Left hindlimb (tissue), 1 donor: ENCODE results near the gene NFATC1.

ENCODE experiments used
- DNase-seq: peaks from one replicate; pipeline ENCODE4 v3.0.0-alpha.2; 2018

The NFATC1 gene

DNA sequence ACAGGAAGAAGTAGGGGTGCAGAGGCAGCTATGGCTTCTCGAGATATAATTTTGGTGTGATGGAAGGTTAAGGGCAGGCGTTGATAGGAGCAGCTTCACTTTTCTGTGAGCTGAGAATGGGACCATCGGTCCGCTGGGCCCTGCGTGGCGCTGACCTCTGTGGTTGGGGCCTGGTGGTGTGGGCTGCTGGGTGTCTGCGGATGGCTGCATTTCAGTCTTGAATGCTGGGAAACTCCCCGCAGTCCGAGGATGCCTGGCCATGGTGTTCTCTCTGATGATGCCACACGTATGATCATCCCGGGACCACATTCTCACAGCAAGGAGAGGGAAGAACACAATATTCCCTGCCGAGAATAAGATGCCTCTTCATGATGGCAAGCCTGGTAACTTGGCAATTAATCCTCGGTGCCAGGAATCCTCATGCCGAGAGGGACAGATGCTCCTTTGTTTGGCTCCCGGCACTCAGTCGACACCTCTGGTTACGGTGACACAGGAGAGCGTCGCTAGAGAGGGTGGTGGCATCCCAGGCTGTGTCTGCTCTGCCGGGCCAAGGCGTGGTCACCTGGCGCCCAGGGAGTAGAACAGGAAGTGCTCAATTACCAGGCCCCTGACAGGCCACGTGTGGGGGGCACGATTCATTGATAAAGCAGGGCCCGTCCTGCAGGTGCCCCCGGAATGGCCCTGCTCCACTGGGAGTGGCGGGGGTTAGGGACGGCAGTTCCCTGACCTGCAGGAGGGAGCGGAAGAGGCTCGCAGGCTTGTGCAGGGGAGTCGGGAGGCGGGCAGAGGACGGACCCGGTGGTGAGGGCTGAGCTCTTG, 164.5 kb downstream of the NFATC1 start:
- peak; percentile 25 for DNase-seq

- no peak for DNase-seq
Measured at GRCh38 chr18:79560861-79561210, 165.1 kb downstream of the NFATC1 start.

- no peak for DNase-seq
Measured at GRCh38 chr18:79563949-79564348, 168.2 kb downstream of the NFATC1 start.

GRCh38 chr18:79564441-79564840, 168.7 kb downstream of the NFATC1 start:
- DNase-seq = no peak

- peak; percentile 23 for DNase-seq
Measured at GRCh38 chr18:79566771-79567431, 171.2 kb downstream of the NFATC1 start.

- DNase-seq = peak; percentile 90
Measured at GRCh38 chr18:79567481-79568147, 171.9 kb downstream of the NFATC1 start.

DNA sequence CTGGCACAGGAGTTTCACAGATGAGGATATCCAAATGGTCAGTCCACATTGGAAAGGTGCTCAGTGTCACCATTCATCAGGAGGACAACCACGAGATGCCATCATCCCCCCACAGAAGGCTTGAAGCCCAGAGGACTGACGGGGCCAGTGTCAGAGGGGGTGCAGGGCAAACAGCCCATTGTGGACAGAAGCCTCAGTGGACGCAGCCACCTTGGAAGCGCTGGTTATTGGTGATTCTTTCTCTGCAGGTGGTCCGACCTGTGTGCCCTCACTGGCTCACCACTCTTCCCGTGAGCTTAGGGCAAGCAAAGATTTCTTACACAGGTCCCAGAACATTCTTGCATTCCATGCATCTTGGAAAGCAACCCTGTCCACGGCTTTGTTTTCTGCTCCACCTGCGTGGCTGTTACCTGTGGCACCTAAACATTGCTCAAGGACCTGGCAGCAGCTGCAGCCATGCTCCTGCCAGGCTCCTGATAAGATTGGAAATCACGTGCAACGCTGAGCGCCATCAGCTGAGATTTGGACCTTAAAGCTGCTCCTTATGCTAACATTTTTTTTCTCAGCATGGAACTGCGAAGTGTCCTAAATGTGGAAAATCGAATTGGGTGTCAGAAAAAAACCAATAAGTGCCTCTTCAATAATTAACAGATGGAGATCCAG, 172.9 kb downstream of the NFATC1 start:
- DNase-seq = peak; percentile 28

DNA sequence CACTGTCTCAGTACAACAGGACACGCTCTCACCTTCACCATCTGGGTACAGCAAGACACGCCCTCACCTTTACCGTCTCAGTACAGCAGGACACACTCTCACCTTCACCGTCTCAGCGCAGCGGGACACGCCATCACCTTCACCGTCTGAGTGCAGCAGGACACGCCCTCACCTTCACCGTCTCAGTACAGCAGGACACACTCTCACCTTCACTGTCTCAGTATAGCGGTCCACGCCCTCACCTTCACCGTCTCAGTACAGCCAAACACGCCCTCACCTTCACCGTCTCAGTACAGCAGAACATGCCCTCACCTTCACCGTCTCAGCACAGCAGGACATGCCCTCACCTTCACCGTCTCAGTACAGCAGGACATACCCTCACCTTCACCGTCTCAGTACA, 174.0 kb downstream of the NFATC1 start:
- peak; percentile 11 for DNase-seq

DNA sequence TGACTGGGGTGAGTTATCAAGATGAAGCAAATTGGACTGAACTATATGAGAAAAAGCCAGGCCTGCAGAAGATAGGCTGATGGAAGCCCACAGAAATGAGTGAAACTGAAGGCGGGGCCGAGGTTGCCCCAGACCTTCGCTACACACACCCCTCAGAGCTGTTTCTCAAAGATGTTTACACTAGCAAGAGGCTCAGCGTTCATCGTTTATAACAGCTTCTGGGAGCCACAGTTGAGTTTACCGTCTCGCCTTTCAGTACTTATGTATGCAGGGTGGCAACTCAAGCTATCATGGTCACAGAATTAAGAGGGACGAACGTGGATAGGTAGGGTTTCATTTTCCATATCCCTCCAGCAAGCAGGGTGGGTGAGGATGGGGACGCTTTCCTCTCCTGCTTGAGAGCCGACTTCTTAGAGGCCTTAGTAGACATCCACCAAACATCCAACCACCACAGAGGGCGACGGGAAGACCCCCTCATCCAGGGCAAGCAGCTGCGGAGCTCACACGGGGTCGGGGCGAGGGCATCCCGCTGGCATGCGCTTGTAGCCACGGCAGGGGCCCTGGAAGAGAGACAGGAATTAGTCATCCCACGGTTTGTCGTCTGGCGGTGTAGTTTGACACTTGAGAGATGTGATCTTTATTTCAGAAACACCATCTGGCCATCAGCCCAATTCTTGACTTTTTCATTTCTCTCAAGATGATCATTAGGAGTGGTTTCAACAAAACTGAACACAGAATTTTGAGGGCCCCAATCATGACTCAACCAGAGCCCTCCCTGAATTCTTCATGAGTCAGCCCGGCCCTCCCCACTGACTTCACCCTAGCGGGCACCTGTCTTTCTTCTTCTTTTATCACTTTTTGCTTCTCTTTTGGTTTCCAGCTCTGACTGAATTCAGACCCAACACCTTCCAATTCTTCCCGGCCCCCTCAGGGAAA, 174.8 kb downstream of the NFATC1 start:
- peak; percentile 56 for DNase-seq

DNA sequence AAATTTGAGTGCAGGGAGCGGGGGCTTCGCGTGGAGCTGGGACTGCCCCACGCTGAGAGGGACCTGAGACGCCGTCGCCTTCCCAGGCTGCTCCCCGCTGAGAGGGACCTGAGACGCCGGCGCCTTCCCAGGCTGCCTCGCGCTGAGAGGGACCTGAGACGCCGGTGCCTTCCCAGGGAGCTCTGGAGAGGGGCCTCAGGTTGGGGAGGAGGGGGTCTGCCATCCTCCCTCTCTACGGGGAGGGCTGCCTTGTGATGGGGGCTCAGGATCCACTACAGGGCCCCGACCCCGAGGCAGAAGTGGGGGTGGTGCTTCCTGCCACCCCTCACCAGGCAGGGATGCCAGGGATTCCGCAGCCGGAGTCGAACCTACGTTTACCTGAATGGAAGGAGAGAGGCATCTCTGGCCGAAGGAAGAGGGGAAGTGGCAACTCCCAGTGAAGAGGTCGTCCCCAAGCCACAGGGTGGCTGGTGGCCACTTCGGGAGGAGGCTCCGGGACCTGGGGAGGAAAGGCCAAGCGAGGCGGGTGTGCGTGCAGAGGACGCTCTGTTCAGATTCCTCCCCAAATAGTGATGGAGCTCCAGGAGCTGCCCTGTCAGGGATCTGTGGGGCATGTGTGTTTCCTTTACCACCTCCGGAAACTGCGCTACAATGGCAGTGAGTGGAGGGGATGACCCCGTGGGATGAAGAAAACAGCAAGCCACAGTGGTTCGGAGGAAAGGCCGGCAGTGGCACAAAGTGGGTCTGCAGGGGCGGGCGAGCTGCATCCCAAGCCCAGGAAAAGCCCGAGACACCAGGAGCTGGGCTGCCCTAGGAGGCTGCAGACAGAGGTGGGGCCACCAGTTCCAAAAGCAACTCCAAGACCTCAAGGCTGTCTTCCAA, 175.7 kb downstream of the NFATC1 start:
- peak; percentile 15 for DNase-seq

- DNase-seq = peak; percentile 6
Measured at GRCh38 chr18:79572093-79572780, 176.5 kb downstream of the NFATC1 start.

GRCh38 chr18:79572848-79573451, 177.2 kb downstream of the NFATC1 start:
- DNase-seq = peak; percentile 6

DNA sequence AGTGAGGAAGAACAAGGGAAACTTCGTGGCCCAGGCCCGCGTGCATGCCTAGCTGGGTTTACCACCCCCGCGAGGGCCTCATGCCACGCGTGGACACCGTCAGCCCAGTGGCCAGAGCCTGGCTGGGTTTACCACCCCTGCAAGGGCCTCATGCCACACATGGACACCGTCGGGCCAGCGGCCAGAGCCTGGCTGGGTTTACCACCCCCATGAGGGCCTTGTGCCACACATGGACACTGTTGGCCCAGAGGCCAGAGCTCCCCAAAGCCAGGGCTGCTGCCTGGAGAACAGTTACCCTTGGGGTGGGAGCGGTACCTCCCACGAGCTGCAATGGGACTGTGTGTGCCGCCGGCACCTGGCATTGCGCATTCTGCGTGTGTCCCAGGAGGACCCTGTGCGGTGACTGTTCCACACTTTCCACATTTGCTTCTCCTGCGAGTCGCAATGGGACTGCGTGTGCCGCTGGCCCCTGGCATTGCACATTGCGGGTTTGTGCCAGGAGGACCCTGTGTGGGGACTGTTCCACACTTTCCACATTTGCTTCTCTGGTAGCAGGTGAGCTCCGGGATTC, 178.3 kb downstream of the NFATC1 start:
- DNase-seq = peak; percentile 23

DNA sequence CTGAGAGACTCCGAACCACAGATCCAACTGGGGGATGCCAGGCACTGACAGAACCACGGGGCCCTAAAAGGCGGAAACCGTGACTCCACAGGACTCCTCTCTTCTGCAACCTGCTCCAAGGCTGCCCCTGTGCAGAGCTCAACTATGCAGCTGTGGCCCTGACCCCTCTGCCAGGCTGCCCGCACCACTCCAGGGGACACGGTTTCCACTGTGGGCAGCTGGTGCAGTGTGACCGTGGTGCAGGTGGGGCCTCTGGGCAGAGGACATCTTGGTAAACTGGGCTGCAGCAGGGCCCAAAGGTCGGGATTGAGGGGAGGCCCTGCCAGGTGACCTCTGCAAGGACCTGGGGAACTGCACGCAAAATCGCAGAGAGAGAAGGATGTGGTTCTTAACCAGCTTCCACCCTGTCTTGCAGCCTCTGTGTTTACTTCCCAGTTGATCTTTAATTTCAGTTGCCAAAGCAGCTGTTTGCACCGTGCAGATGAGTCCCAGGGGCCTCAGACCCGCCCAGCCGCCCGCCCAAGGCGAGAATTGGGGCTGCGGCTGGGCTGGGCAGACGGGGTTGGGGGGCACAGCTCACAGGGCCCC, 179.3 kb downstream of the NFATC1 start:
- DNase-seq = peak; percentile 26

GRCh38 chr18:79575891-79576685, 180.4 kb downstream of the NFATC1 start:
- DNase-seq = peak; percentile 82

- DNase-seq = peak; percentile 77
Measured at GRCh38 chr18:79576686-79577351, 181.1 kb downstream of the NFATC1 start.
